GM20431 (cell line): Measurements from ENCODE around the gene BNIP2.
"Not testable (repeated sequence)": the region's sequence is repeated elsewhere in the genome, so short reads cannot be mapped to it uniquely, and the experiment has no call there.

ENCODE experiments used
- in situ Hi-C: fragments of 300-500 bp; cut with MseI, MboI; formaldehyde crosslinking; loops from one replicate; pipeline ENCODE4 v1.15.0; 2020; ENCODE audit warnings: low sequenced_read_pairs; ENCODE audit not compliant: unreplicated experiment

The BNIP2 gene, protein sequence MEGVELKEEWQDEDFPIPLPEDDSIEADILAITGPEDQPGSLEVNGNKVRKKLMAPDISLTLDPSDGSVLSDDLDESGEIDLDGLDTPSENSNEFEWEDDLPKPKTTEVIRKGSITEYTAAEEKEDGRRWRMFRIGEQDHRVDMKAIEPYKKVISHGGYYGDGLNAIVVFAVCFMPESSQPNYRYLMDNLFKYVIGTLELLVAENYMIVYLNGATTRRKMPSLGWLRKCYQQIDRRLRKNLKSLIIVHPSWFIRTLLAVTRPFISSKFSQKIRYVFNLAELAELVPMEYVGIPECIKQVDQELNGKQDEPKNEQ

DNA sequence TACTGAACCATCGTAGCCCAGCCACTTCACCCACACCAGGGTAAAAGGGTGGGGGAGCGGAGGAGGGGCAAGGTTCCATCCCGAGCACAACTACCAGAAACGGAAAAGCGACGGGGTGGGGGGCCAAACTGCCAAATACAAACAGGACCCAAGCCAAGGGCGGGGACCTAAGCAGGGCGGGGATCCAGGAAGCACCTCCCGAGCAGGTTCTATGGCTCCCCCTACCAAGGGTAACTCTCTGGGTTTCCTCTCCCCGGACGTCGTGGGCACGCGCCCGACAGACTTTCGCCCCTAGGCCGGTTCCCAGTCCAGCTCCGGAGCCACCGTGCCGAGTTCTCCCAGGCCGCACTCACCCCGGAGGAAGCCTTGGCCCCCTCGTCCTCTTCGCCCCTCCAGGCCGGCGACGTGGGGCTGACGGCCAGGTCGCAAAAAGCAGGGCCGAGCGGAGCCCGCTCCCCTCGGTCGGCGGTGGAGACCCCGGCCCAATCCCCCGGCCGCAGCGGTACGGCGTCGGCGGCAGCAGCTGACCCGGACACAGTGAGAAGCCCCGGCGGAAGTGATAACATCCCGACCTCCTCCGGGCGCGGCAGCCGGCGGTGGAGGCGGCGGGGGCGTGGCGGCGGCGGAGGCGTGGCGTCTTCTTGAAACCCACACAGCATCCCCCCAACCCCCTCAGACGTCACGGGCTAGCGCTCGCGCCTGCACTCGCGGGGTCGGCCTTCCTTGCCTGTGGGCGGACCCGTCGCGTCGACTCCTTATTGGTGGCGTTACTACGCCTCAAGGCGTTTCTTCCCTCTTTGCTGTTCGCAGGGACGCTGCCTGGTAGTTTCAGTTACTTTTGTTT lies at the start of gene BNIP2:
TSS of gene BNIP2 (minus strand) at position 539 of the 844 bp plus-strand sequence. CDS start 6,863 bp downstream, outside the sequence.
- in situ Hi-C loops, result no loop called here

DNA sequence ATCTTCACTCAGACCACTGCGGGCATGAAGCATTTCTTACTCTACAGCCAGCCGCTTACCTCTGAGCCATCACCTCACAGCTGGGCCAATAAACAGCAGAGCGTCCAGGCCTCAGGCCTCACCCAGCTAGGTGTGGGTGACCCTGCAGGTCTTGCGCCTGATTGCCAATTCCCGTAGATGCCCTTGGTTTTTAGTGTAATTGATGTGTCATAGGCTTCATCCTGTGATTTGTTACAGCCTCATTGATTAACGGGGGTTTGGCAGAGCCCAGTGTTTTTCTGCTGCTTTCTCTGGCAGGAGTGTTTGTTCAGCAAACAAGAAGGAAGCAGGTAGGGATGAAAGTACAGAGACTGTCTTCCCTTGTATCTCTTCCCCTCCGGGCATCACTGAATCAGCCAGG lies 49.6 kb upstream of the BNIP2 start:
- in situ Hi-C loops, result loop anchor here (25.0 kb wide), 2 partner anchors 424 to 574 kb away; no protein-coding TSS in a partner anchor

DNA sequence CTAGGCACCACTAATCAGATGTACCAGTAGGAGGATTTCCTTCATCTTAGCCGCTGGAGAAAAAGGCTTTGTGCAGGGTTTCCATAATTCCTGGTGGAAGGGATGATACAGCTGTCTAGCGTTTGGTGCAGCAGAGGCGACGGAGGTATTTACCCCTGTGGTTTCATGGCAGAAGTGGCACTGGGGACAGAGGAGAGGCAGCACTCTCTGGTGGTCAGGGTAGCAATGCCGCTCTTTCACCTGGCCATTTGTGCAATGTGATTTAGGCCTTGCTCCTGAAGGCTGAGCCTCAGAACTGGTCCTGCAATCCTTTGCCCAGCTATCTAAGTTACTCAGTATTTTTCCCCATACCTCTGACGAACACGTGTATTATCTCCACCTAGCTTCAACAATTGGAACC lies 47.1 kb upstream of the BNIP2 start:
- in situ Hi-C loops, result loop anchor here (25.0 kb wide), 2 partner anchors 426 to 576 kb away; no protein-coding TSS in a partner anchor

DNA sequence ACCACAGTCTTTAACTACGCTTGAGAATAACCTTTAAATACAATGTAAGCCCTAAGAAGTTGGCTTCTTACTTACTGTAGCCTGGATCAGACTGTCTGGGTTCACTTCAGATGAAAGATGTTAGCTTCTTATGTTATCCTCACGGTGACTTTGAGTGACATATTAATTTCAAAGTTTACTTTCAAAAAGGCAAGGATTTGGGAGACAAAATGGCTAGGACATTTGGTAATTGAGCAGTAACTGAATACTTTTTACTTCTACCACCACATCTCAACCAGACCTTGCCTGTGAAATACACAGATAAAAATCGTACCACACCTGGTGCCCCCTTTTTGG lies 36.0 kb upstream of the BNIP2 start:
- in situ Hi-C loops, result loop anchor here (25.0 kb wide), 2 partner anchors 437 to 587 kb away; no protein-coding TSS in a partner anchor

DNA sequence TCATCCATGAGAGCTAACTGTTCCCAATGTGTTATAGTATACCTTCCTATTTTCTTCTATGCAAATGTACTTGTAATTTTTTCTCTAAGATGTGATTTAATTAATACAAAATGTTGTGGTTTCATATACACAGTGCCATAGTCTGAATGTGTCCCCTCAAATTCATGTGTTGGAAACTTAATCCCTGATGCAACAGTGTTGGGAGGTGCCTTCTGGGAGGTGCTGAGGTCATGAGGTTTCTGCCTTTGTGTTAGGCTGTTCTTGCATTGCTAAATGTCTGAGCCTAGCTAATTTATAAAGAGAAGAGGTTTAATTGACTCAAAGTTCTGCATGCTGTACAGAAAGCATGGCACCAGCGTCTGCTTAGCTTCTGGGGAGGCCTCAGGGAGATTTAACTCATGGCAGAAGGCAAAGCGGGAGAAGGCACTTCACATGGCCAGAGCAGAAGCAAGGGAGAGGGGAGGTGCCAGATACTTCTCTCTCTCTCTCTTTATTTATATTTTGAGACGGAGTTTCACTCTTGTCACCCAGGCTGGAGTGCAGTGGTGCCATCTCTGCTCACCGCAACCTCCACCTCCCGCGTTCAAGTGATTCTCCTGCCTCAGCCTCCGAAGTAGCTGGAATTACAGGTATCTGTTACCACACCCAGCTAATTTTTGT lies 34.7 kb upstream of the BNIP2 start:
- in situ Hi-C loops, result no loop called here

DNA sequence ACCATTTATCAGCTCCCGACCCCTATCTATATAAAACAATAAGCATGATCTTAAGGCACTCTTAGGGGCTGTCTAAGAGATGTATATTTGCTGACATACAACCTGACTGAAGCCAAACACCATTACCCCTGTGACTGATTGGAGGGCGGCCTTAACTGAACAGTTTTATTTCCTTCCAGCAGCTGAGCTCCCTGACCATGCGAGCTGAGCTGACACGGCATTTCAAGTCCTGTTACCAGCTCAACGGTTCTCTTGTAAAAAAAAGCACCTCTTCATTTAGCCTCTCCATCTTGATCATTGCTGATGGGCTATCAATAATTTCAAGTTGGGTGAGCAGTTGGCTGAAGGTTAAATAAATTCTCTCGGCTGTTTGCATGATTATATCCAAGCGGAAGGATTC lies 33.4 kb upstream of the BNIP2 start:
- in situ Hi-C loops, result no loop called here

DNA sequence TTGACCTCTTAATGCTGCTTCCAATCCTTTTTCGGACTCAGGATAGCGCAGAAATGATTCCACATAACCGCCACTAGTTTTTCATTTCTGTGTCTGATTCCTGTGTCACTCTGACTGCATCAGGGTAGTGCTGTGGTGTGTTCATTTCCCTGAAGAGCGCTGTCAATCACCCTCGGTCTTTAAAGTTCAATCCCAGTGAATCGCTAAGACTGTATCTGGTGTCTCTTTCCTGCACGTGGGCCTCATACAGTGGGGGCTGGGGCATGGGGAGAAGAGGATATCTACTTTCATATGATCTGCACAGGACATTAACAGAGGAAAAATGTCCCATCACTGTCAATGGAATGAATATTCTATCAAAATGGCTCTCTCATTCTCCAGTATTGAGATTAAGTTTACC lies 32.9 kb upstream of the BNIP2 start:
- in situ Hi-C loops, result no loop called here

DNA sequence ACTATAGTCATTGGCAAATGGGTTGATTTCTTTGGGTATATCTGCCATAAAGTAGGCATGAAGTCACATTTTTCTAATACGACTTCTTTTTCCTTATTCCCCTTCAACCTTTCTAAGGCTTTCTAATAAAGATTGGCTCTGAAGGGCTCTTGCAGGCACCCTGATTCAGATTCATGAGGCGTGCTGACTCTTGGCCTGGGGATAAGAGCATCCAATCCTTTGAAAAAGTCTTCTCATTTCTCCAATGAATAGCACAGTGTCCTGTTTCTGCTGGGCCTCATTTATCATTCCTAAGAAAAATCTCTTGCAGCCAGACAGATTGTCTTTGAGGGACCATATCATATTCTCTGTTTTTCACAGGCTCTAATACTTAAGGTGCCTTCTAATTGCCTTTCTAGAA lies 32.3 kb upstream of the BNIP2 start:
- in situ Hi-C loops, result no loop called here

DNA sequence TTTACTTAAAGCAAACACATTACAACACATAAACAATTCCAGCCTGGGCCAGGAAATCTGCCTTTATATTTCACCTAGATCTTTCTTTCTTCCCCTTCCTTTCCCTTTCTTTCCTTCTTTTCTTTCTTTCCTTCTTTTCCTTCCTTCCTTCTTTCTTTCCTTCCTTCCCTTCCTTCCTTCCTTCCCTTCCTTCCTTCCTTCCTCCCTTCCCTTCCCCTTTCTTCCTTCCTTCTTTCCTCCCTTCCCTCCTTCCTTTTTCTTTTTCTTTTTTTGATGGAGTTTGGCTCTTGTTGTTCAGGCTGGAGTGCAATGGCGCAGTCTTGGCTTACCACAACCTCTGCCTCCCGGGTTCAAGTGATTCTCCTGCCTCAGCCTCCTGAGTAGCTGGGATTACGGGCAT lies 24.1 kb upstream of the BNIP2 start:
- in situ Hi-C loops, result no loop called here

DNA sequence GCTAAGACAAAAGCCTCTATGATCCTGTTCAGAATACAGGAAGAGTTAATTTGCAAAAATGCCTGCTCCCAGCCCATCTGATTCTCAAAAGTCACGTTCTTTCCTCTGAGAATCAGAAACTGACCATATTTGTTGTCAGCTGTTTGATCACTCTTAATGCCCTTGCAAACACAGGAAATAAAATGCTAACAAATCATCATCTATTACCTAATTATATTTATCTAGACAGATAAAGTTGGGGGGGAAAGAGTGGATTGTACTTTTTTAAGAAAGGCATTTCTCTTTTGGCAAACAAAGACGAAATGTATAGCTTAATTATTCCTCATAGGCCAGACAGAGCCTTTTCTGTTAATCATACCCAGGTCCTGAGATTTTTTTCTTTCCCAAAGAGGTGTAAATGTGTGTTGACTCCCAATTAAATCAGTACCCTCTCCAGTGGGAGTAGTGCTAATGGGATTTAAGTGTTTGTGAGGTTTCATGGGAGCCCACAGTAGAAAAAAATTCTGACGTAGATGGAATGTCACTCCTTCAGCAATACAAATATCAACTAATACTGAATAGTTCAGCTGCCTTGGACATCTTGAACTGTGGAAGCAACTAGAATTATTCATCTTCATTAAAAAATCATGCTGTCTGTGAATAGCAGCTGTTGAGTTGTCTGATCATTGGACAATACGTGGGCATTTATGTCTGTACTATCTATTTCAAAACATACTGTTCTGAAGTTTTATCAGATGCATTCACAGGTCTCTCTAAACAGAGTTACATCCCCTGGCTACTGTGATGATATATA lies 22.5 kb upstream of the BNIP2 start:
- in situ Hi-C loops, result no loop called here

DNA sequence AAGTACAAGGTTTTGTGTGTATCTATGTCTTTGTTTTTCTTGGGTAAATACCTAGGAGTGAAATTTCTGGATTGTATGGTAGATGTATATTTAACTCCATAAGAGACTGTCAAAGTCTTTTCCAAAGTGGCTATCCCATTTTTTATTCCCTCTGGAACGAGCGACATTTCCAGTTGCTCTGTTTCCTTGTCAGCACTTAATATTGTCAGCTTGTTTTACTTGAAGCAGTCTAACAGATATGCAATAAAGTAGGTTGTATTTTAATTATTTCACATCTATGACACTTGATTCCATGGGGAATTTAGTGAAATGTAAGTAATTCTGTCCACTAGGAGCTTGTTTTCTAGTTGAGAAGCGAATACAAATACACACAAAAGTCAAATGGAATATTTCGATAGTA lies 18.5 kb upstream of the BNIP2 start:
- in situ Hi-C loops, result no loop called here

DNA sequence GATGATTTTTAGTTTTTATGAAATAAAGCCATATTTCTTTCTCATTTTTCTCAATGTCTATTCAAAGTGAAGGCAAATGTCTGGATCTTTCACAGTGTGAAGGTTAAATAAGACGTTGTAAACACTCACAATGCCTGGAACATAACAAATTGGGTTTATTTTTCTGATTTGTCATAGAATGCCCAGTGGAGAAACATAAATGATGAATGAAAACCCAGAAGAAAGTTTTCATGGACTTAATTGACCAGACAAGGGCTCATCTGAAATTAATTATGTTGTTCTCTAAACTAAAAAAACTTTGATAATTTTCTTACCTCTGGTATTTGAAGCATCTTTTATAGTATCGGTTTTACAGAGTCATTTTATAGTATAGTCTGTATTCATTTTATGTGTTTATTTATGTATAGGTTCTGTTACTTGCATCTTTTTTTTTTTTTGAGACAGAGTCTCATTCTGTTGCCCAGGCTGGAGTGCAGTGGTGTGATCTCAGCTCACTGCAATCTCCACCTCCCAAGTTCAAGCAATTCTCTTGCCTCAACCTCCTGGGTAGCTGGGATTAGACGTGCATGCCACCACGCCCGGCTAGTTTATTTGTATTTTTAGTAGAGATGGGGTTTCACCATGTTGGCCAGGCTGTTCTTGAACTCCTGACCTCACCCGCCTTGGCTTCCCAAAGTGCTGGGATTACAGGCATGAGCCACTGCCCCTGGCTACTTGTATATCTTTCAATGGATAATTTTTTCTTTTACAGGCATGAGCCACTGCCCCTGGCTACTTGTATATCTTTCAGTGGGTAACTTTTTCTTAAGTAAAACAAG lies 15.1 kb upstream of the BNIP2 start:
- in situ Hi-C loops, result no loop called here

DNA sequence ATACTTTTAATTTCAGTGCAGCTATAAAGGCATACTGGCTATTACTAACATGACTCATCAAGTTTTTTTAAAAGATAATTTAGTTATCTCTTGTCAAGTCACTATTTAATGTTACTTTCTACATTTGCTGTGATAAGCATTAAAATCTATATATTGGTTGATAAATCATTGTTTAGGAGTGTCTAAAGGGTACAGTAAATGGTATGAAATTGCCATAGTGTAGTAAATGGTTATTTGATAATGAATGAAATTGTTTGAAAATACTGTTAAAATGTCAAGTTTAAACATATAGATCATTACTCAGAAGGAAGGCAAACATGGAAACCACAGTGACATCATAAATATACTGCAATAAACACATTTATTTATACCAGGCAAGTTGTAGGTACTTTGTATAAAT lies 13.2 kb upstream of the BNIP2 start:
- in situ Hi-C loops, result no loop called here

DNA sequence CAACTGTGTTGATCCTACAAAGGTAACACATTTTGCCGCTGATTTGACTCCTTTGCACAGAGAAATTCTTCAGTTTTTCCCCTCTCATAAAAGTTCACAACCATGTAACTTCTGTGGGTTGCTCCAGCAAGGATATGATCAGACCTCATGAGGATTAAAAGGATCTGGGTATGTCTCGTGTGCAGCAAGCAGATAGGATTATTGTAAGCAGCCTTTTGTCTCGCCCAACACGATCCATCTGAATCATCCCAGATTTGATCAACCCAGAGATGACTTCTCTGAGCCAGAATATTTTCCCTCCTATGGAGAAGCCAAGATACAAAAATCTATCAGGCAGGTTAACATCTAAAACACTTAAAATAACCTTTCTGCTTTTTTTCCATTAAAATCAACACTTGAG lies 12.8 kb upstream of the BNIP2 start:
- in situ Hi-C loops, result no loop called here

DNA sequence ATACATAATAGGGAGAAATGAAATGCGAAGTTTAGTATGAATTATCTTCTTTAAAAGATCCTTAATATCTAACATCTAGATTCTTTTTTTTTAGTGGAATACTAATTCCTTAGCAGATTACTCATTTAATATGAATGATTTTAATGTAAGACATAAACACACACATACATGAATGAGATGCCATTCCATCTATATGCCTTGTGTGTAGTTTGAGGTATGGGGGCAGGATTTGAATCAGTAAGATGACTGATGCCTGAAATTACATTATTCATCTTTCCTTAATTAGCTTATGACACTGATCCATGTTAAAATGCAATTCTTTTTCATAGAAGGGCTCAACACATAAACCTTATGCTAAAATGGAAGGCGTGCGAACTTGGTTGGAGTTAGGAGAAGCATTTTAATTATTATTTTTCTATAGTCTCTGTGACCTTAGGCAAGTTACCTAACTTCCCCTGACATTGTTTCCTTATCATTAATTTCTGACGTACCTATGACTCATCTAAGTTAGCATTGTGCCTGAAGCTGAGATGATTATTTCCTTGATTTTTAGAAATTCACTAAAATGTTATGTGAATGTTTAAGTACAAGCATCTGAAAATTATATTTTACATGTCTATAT lies 10.8 kb upstream of the BNIP2 start:
- in situ Hi-C loops, result no loop called here

DNA sequence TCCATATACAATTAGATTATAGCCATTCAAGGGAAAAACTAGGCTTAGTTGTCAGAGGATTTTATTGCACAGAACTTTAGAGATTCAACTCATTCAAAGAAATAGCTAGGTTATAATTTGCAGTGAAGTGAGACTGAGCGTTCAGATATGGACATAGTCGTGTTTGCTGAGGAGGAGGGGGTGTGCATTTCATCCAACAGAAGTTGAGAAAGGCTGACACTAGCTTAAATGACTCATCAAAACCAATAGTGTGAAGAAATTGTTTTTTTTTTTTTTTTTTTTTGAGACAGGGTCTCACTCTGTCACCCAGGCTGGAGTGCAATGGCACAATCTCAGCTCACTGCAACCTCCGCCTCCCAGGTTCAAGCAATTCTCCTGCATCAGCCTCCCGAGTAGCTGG lies 8.9 kb upstream of the BNIP2 start:
- in situ Hi-C loops, result not testable (repeated sequence)

DNA sequence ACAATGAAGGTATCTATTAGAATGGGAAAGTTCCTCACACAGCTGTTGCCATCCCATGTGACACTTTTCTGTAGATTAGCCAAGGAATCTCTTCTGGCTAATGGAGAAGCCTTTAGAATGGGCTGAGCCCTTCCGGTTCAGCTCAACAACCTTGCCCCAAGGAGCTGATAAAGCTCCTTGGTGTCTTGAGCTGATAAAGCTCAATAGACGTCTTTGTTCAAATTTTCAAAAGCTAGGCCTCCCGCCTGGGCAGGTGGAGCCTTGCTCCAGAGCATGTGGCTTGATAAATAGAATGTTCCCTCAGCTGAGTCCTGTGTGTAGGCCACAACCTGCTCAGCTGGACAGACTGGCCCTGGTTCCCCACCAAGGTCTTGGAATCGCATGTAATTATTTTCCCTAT lies 7.2 kb upstream of the BNIP2 start:
- in situ Hi-C loops, result no loop called here

DNA sequence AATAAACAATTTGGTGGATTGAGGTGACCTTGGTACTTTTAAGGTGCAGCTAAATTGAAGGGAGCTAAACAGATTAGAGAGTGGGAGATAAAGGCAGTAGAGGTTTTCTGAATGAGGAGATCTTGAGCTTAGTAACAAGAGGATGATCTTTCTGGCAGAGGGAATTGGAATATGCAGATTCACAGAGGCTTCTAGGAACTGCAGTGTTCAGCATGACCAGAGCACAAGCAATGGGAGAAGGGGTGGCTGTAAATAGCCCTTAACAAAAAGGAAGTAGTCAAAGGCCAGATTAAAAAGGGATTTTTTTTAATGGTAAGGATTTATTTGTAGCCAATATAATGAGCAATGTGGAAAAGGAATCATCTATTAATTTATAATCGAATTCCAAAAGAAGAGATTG lies 5.7 kb upstream of the BNIP2 start:
- in situ Hi-C loops, result no loop called here
